GM12878 (cell line): ENCODE measurements around the gene PALLD. TPM values are rescaled to one million over a fixed set of nuclear protein-coding genes. Genes with fewer than 3 reads are reported as not detected.

Experiments used
- ATAC-seq: fragments of 200-7000 bp; cut with Tn5 transposase; 3 replicates; pipeline ENCODE4 v1.9.1; 2020; ENCODE audit warnings: mild to moderate bottlenecking, moderate library complexity
- BruUV-seq: library from RNA; stranded (reverse); fragments of 400-500 nt; replicated peaks from 2 replicates; lab custom pipeline; 2021; lab: Mats Ljungman, UMichigan
- CTCF ChIA-PET: fragments of 300-600 bp; sonication (Branson Sonifier 250); formaldehyde crosslinking; extraction: SDS; loops from one replicate; lab custom pipeline; 2021; ENCODE audit warnings: inconsistent platforms; lab: Yijun Ruan, JAX
- POLR2A ChIA-PET: fragments of 350-600 bp; formaldehyde crosslinking; extraction: SDS; loops from one replicate; lab custom pipeline; 2021; ENCODE audit warnings: inconsistent platforms; lab: Charles Lee
- RAD21 ChIA-PET: fragments of 300-600 bp; sonication (Branson Sonifier 250); formaldehyde crosslinking; loops from one replicate; lab custom pipeline; 2023; ENCODE audit warnings: antibody characterized with exemption; ENCODE audit not compliant: unreplicated experiment; lab: Charles Lee
- SMC1A ChIA-PET: fragments of 300-600 bp; sonication (Branson Sonifier 250); formaldehyde crosslinking; loops from one replicate; lab custom pipeline; 2023; ENCODE audit not compliant: unreplicated experiment, uncharacterized antibody; lab: Charles Lee
- DNase-seq: peaks from one replicate; pipeline ENCODE4 v3.0.0-alpha.2; 2011; ENCODE audit warnings: low read depth, low spot score
- FAIRE-seq: peaks from 3 replicates; lab custom pipeline; 2011; peaks lifted over from hg19 to GRCh38; lab: Jason Lieb, UNC
- H2AFZ ChIP-seq: 2 replicates; pipeline ENCODE4 v1.6.0; 2011; ENCODE audit warnings: low read depth, low read length, control low read depth; ENCODE audit not compliant: control insufficient read depth
- H3K27ac ChIP-seq: 2 replicates; pipeline ENCODE4 v1.5.1; 2011; ENCODE audit warnings: control low read depth; ENCODE audit not compliant: control insufficient read depth, insufficient read depth
- H3K27me3 ChIP-seq, 2 experiments: replicated peaks in 1 of 2; 2 replicates each; pipeline versions ENCODE4 v1.6.0 to v1.6.1; 2011; ENCODE audit warnings: low read length in 1 of 2; ENCODE audit not compliant: control insufficient read depth in 2 of 2, insufficient read depth in 2 of 2
- H3K36me3 ChIP-seq, 2 experiments: 2 replicates each; pipeline ENCODE4 v1.5.1; 2011; ENCODE audit warnings: low read length in 1 of 2; ENCODE audit not compliant: control insufficient read depth in 2 of 2, insufficient read depth in 2 of 2
- H3K4me1 ChIP-seq: 2 replicates; pipeline ENCODE4 v1.6.1; 2011; ENCODE audit warnings: mild to moderate bottlenecking, low read length, moderate library complexity, mixed read lengths; ENCODE audit not compliant: control insufficient read depth, insufficient read depth
- H3K4me2 ChIP-seq: 2 replicates; pipeline ENCODE4 v1.6.0; 2011; ENCODE audit warnings: control low read depth; ENCODE audit not compliant: control insufficient read depth, insufficient read depth
- H3K4me3 ChIP-seq: fragments of 200-600 bp; sonication (generic); 2 replicates; pipeline ENCODE4 v1.5.1; 2016
- H3K79me2 ChIP-seq: 2 replicates; pipeline ENCODE4 v1.6.0; 2011; ENCODE audit warnings: low read length; ENCODE audit not compliant: control insufficient read depth, insufficient read depth
- H3K9ac ChIP-seq: 2 replicates; pipeline ENCODE4 v1.8.0; 2011; ENCODE audit warnings: low read length, control low read depth, mixed read lengths; ENCODE audit not compliant: control insufficient read depth, insufficient read depth
- H3K9me3 ChIP-seq: replicated peaks from 3 replicates; pipeline ENCODE4 v1.5.1; 2011; ENCODE audit warnings: mild to moderate bottlenecking, low read length; ENCODE audit not compliant: control insufficient read depth, insufficient read depth
- H4K20me1 ChIP-seq: 2 replicates; pipeline ENCODE4 v1.6.0; 2011; ENCODE audit not compliant: control insufficient read depth, insufficient read depth
- BCL11A ChIP-seq: IDR thresholded peaks from 2 replicates; pipeline ENCODE4 v1.6.1; 2011; ENCODE audit warnings: low read depth, low read length
- BHLHE40 ChIP-seq, 2 experiments: fragments of 450-650 bp in 1 of 2; IDR thresholded peaks; 2 replicates each; pipeline ENCODE4 v1.6.1; 2011 to 2017; ENCODE audit warnings: low read depth in 2 of 2, borderline replicate concordance in 1 of 2, improper control_type of control experiment in 1 of 2, low read length in 1 of 2, mild to moderate bottlenecking in 1 of 2
- CBX5 ChIP-seq: sonication (generic); IDR thresholded peaks from 2 replicates; pipeline ENCODE4 v1.6.1; 2016; ENCODE audit warnings: low read depth, moderate library complexity, mild to moderate bottlenecking, inconsistent platforms
- HCFC1 ChIP-seq: fragments of 150-350 bp; IDR thresholded peaks from 2 replicates; pipeline ENCODE4 v1.6.1; 2014; ENCODE audit warnings: low read length
- HDGF ChIP-seq: fragments of 450-650 bp; IDR thresholded peaks from 2 replicates; pipeline ENCODE4 v1.6.1; 2016; ENCODE audit warnings: antibody characterized with exemption
- JUND ChIP-seq: IDR thresholded peaks from 2 replicates; pipeline ENCODE4 v1.6.1; 2012; ENCODE audit warnings: low read depth, mild to moderate bottlenecking, low read length, improper control_type of control experiment, moderate library complexity
- KAT2A ChIP-seq: conservative IDR thresholded peaks from 2 replicates; pipeline ENCODE4 v1.6.1; 2011; ENCODE audit warnings: low read depth, low read length; ENCODE audit not compliant: control insufficient read depth
- KDM1A ChIP-seq: fragments of 200-600 bp; sonication (generic); IDR thresholded peaks from 2 replicates; pipeline ENCODE4 v1.6.1; 2016; ENCODE audit warnings: borderline replicate concordance
- MEF2A ChIP-seq: IDR thresholded peaks from 2 replicates; pipeline ENCODE4 v1.6.1; 2011; ENCODE audit warnings: low read depth, mild to moderate bottlenecking, low read length, moderate library complexity; ENCODE audit not compliant: insufficient read depth
- PAX5 ChIP-seq: IDR thresholded peaks from 2 replicates; pipeline ENCODE4 v1.6.1; 2011; ENCODE audit warnings: low read depth, low read length, borderline replicate concordance
- RELA ChIP-seq: fragments of 450-650 bp; IDR thresholded peaks from 2 replicates; pipeline ENCODE4 v1.8.0; 2014; ENCODE audit warnings: borderline replicate concordance; ENCODE audit not compliant: partially characterized antibody
- SMARCA5 ChIP-seq: fragments of 450-650 bp; IDR thresholded peaks from 2 replicates; pipeline ENCODE4 v1.6.1; 2017; ENCODE audit warnings: mild to moderate bottlenecking
- SP1 ChIP-seq: IDR thresholded peaks from one replicate; pipeline ENCODE4 v1.6.1; 2011; ENCODE audit warnings: low read depth, low read length
- WGBS: methylation state at CpG from one replicate; pipeline ENCODE4 v1.1.6; 2016; ENCODE audit warnings: low lambda C conversion rate; ENCODE audit not compliant: insufficient replicate concordance, insufficient coverage; ENCODE audit errors: missing lambda C conversion rate; 5-methylcytosine and 5-hydroxymethylcytosine counted together
- in situ Hi-C: fragments of 300-500 bp; cut with MboI; formaldehyde crosslinking; loops from 9 replicates; pipeline ENCODE4 v1.14.3; 2018; ENCODE audit warnings: mixed read lengths
- intact Hi-C: fragments of 100-400 bp; cut with micrococcal nuclease; formaldehyde crosslinking; loops from one replicate; pipeline ENCODE4 v1.14.2; 2022; ENCODE audit not compliant: unreplicated experiment
- polyA plus RNA-seq, 11 experiments: library from polyadenylated mRNA; depleted of rRNA in 4 of 11; unstranded in 6 of 11; stranded (reverse) in 5 of 11; fragments of >200 nt; fragmentation: Nextera tagmentation in 4 of 11; fragmentation: Illumina TruSeq in 1 of 11; extraction: Ambion mirVana in 4 of 11; extraction: Trizol in 1 of 11; gene quantifications; 1 replicate in 1 of 11; 2 replicates in 10 of 11; pipeline versions ENCODE4 v1.2.1 to v1.2.3, GENCODE V29; 2011 to 2016; ENCODE audit warnings: inconsistent platforms in 2 of 11, missing spikeins in 2 of 11, low read depth in 1 of 11
- total RNA-seq, 4 experiments: library from RNA; depleted of rRNA in 3 of 4; stranded (reverse); fragments of >200 nt in 3 of 4; fragmentation: Illumina TruSeq in 1 of 4; extraction: Trizol in 1 of 4; gene quantifications; 2 replicates each; pipeline versions ENCODE4 v1.2.1 to v1.2.3, GENCODE V29; 2013 to 2021

The PALLD gene
- total and polyA plus RNA-seq, 10 of the 15 experiments (the other 5 are each of a cell fraction or from before 2014, with no cell fraction given) = 1.0 to 7.7 (median 1.7) TPM

DNA sequence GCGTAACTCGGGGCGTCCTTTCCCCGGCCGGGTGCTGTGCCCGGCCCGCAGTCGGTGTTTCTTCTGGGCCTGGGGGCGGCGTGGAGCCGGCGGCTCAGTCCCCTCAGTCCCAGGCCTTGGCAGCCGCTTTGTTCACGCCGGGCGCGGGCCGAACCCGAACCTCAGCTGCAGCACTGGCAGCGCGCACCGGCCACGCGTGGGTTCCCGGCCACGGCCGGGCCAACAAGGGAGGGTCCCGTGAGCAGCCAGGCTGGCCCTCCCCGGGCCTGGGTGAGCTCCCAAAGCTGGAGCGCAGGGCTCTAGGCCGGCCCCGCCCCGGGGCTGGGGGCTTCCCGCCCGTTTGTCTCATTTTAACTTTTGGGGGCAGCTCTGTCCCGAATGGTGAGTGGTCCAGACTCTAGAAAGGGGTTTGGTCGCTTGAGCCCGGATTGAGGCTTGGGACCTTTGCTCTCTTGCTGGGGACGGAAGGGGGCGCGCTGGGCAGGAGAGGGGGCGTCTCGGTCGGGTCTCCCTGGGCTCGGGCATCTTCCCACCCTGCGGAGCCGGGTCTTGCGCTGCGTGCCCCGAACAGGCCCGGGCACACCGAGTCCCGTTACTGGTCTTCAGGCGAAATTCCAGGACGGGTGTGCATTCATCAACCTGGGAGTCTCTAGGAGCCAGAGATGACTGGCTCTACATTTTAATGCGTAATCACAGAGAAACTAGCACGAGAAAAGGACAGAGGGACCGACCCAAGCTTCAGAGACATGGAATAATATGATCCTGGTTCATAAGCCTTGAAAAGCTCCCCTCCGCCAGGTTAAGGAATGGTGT is 336.1 kb downstream of the PALLD start:
- Histone ChIP-seq H3K9me3 (no peaks in the 10 kb centered on the region), H3K27me3 (peaks cover 2 to 14% of the 10 kb centered on the region in 2 experiments; a peak in 3 of 4 replicates), H3K79me2 (no peaks in the 10 kb centered on the region), H3K4me3 (no peak overlapping the region), H3K4me2 (peak overlapping the region; percentile 86), H3K9ac (no peak overlapping the region), H3K4me1 (no peaks in the 10 kb centered on the region), H3K36me3 (no peaks in the 10 kb centered on the region), H3K27ac (no peak overlapping the region), H2AFZ (no peak overlapping the region), H4K20me1 (no peaks in the 10 kb centered on the region)
- peak in 1 of 2 experiments; percentile 34; a peak in 1 of 4 replicates for TF ChIP-seq BHLHE40 (IDR thresholded peaks at IDR 0.05; ENCODE audit: borderline replicate concordance in 1 of 2, low read depth in 2 of 2, low read length in 1 of 2)
- no peak for TF ChIP-seq JUND
- CTCF ChIA-PET = interaction anchor here (1.3 to 4.2 kb wide), 5 partner anchors 15 to 125 kb away, joined by 3 to 21 read pairs (median 4); no protein-coding TSS in a partner anchor
- DNase-seq (no peak), FAIRE-seq (no peak), ATAC-seq (peak; percentile 11)
- BruUV-seq = no TSS peak
- POLR2A ChIA-PET = interaction anchor here (0.8 to 2.5 kb wide), 4 partner anchors 14 to 18 kb away, joined by 3 to 9 read pairs (median 4); no protein-coding TSS in a partner anchor
- in situ Hi-C loops (no loop called here), intact Hi-C loops (loop anchor here (5.0 kb wide), 1 partner anchor 106 kb away; no protein-coding TSS in a partner anchor)
- 25% methylated on average over 51 of the region's 59 CpGs for WGBS
- SMC1A ChIA-PET = interaction anchor here (0.6 to 12.5 kb wide), 7 partner anchors 11 to 126 kb away, joined by 3 to 105 read pairs (median 5); no protein-coding TSS in a partner anchor
- RAD21 ChIA-PET = interaction anchor here (0.6 to 2.6 kb wide), 9 partner anchors 8 to 248 kb away, joined by 3 to 19 read pairs (median 3); no protein-coding TSS in a partner anchor

DNA sequence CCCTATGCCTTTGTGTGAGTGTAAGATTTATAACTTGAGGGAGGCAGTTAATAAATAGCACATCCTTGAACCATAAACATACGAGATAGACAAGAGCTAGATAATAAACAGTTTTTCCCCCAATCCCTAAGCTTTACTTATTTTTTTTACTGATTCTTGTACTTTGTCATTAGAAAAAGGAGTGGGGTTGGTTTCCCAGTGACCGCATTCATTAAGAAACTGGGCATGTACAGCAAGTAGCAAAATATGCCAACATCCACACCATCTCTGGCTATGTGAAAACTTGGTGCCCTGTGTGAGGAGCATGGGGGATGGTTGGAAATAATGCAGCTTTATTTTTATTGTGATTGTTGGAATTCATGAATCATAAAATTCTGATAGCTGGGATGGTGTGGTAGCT is 337.0 kb downstream of the PALLD start:
- Histone ChIP-seq H4K20me1 (no peaks in the 10 kb centered on the region), H3K9ac (no peak overlapping the region), H3K27me3 (peaks cover 2 to 14% of the 10 kb centered on the region in 2 experiments; a peak in 3 of 4 replicates), H3K4me2 (no peak overlapping the region), H3K4me3 (no peak overlapping the region), H3K36me3 (no peaks in the 10 kb centered on the region), H3K4me1 (no peaks in the 10 kb centered on the region), H3K79me2 (no peaks in the 10 kb centered on the region), H3K27ac (no peak overlapping the region), H2AFZ (no peak overlapping the region), H3K9me3 (no peaks in the 10 kb centered on the region)
- in situ Hi-C loops (no loop called here), intact Hi-C loops (loop anchor here (2.0 to 5.0 kb wide), 2 partner anchors 107 to 123 kb away; no protein-coding TSS in a partner anchor)
- ChIA-PET CTCF (interaction anchor here (0.7 to 4.2 kb wide), 7 partner anchors 8 to 126 kb away, joined by 3 to 21 read pairs (median 4); no protein-coding TSS in a partner anchor), RAD21 (interaction anchor here (0.6 to 1.4 kb wide), 6 partner anchors 11 to 249 kb away, joined by 3 to 4 read pairs (median 3); no protein-coding TSS in a partner anchor), POLR2A (interaction anchor here (0.5 to 0.6 kb wide), 2 partner anchors 17 to 18 kb away, joined by 3 read pairs; no protein-coding TSS in a partner anchor), SMC1A (interaction anchor here (0.6 to 12.5 kb wide), 12 partner anchors 10 to 531 kb away, joined by 3 to 105 read pairs (median 4); no protein-coding TSS in a partner anchor)
- no peak for TF ChIP-seq CBX5
- no peak for TF ChIP-seq RELA
- TF ChIP-seq BCL11A = no peak
- TF ChIP-seq KAT2A = no peak
- no peak for TF ChIP-seq SP1
- no peak for TF ChIP-seq JUND
- no peak for TF ChIP-seq SMARCA5
- TF ChIP-seq PAX5 = no peak
- no peak for TF ChIP-seq KDM1A
- no peak for TF ChIP-seq MEF2A
- no peak for TF ChIP-seq HCFC1
- TF ChIP-seq HDGF = no peak
- TSS peak; percentile 67 for BruUV-seq
- FAIRE-seq = no peak
- WGBS = 17% methylated on average over 2 of the region's 2 CpGs
- DNase-seq = no peak
- ATAC-seq = no peak
